Stimulated activated CD4-positive, alpha-beta T cell treated with anti-CD3 and anti-CD28 coated beads, Interleukin-4, amount 100 ng/mL, for 48 hours (primary cell): Measurements from ENCODE around the gene KCNG2.

ENCODE experiments used
- DNase-seq, 2 donors: peaks; one replicate each; pipeline ENCODE4 v3.0.0-alpha.2; 2020; ENCODE audit warnings: low read depth in 2 of 2

The KCNG2 gene

DNA sequence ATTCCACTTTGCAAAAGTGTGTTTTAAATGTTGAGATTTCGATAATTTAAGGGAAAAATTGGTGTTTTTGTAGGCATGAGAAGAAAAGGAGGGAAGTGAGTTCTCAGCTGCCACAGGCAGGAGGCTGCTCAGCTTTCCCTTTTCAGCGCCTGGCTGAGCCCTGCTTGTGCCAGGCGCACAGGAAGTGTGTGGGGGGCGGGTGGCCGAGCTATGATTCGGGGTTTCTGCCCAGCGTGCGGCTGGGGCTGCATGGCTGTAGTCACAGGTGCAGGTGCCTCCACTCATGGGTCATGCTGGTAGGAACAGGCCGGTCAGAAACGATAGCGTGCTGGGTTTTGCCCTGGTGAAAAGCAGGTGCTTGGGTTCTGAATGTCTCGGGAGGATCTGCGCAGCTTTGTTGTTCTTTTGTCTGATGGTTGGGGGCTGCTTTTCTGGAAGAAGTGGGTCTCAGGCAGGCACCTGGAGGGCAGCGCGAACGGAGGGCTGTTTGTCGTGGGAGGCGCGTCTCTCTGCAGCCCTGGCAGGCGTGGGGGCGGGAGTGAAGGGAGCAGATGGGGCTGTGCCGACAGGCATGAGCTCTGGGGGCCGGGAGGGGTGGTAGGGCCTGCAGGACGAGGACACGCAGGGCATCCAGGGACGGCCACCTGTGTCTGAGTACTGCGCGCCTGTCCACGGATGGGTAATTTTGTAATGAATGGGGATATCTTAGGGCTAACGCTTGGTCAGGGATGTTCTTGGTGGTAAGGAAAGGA is 2.1 kb downstream of the KCNG2 start:
- no peak for DNase-seq

DNA sequence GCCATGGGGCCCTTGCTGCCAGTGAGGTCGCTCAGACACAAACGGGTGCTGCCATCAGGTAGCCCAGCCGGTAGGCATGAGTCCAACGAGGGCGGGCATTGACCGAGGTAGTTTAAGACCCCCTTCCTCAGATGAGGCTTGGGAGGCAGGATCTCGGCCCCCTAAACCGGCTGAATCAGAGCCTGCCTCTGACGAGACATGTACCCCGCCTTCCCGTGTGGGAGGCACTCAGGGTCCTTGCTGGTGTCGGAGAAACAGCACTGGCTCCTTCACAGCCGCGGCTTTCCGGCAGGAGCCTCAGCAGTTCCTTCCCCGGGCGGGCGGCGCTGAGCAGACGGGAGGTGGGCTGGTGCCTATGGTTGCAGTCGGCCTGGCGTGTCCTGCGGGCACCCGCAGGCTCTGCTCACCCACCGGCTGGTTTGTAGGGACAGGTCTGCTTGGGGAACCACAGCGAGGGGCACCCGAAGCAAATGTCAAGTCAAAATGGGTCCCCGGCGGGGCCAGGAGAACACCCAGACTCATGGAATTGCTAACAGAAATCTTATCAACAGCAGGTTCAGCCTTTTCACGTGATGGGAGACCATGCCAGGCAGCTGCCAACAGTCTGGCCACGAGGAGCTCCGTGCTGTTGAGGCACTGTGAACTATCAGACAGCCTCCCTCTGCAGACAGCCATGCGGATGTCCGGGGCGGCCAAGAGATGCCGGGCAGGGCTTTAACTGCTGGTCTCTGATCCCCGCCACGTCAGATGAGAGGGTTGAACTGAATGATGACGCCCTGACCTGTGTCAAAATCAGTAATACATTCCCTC is 2.8 kb downstream of the KCNG2 start:
- no peak for DNase-seq

DNA sequence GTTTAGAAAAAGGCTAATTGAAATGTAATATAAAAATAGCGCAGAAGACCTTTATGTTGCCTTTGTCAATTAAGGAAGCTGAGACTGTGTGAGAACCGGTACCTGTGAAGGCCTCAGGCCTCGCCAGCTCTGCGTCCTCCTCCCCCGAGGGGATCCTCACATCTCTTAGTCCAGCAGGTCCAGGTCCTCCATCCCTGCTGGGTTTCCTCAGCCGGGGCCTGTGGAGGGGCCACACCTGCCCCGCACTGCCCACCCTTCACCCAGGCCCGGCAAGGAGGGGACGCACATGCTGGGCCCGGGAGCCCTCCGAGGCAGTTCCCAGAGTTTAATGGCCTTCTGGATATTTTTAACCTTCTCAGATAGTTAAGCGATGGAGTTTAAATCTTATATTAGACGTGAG is 3.5 kb downstream of the KCNG2 start:
- DNase-seq = no peak

DNA sequence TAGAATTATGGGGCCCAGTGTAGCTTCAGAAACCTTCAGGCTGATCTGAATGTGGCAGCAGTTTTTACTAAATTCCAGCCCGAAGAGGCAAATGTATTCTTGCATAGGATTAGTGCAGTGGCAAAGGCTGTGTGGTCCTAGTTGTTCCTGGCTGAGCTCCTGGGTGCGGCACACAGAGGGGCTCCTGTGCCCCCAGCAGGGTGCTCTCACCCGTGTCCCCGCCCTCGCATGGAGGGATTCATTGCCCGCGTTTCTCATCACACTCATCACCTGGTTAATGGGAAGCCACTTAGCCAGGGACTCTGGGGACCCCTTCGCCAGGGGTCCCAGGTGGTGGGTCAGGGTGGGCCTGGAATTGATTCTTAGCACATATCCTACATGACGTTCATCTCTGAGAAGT is 3.9 kb downstream of the KCNG2 start:
- no peak for DNase-seq

DNA sequence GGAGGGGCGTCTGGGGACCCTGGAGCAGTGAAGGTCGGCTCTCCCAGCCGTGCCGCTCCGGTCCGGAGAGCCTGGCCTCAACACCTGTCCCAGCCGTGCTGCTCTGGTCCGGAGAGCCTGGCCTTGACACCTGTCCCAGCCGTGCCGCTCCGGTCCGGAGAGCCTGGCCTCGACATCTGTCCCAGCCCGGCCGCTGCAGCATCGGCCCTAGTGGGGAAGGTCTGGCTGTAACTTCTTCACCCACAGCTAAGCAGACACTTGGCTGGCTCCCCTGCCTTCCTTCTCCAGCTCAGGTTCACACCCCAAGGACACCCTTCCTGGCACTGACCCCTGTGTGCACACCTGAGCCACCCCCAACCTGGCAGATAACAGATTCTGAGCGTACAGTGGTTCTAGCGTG is 4.6 kb downstream of the KCNG2 start:
- DNase-seq = no peak

DNA sequence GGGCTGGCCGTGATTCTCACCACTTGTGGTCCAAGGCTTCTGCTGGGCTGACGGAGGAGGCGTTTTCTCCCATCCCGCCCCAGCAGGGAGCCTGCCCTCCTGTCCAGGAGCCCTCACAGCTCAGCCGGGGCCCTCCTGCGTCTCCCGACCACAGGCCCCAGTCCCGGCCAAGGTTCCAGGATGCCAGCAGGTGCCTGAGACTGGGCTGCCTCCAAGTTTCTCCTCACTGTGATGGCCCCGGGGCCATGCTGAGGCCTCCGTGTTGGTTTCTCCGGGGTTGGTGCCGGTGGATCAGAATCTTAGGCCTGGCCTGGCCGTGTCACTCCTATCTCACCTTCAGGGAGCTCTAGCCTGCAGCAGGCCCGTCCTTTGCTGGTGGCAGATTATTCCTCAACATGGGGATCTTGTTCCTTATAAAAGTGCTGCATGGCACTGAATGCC is 5.9 kb downstream of the KCNG2 start:
- DNase-seq = no peak

DNA sequence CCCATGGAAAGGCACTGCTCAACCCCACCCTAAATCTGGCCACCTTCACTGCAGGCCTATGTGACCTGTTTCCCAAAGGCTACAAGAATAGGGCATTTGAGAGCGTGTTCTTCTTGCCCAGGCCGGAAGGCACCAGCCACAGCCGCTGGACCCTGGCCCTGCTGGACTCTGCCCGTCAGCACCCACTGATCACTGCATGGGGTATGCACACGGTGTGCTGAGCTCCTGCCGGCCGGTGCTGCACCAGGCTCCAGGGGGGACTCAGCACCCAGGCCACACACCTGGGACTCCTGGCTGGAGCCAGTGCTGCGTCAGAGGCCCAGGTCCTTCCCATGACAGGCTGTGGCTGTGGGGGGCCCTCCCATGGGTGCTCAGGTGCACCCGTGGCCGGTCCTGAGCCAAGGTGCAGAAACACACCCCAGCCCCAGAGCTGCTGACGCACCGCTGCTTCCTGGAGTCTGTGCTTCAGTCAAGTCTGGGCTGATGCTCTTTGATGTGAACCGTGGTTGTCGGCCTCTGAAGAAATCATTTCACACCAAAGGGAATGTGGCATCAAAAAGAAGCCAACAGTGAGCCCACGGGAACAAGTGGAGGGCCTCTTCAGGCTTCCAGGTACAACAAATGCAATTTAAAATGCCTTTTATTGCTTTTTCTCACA is 6.5 kb downstream of the KCNG2 start:
- DNase-seq = no peak

DNA sequence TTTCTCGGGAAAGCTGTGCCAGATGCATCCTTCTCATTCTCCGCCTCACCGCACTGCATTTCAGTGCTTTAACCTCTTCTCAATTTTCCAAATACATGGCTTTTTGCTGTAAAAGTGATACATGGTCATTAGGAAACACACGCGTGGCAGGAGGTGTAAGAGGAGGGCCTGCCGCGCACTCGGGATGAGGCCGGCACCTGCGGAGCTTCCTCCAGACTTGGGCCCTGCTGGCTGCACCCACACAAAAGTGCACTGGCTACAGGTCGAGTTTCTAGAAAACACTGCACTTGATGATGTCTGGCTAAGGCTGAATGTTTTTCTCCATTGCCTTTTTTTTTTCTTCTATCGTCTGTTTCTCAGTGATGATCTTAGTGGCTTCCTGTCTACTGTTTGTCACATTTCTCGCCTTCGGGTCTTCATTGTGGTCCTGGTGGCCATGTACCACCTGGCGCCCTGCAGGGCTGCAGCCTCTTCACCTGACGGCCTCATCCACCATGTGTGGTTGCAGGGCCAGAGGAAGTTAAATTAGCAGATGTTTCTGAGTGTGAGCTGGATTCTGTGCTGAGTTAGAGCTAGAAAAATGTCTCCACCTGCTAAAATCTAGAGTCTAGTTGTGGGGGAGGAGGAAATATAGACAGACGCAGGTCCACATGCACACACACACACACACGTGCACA is 7.6 kb downstream of the KCNG2 start:
- DNase-seq = no peak

DNA sequence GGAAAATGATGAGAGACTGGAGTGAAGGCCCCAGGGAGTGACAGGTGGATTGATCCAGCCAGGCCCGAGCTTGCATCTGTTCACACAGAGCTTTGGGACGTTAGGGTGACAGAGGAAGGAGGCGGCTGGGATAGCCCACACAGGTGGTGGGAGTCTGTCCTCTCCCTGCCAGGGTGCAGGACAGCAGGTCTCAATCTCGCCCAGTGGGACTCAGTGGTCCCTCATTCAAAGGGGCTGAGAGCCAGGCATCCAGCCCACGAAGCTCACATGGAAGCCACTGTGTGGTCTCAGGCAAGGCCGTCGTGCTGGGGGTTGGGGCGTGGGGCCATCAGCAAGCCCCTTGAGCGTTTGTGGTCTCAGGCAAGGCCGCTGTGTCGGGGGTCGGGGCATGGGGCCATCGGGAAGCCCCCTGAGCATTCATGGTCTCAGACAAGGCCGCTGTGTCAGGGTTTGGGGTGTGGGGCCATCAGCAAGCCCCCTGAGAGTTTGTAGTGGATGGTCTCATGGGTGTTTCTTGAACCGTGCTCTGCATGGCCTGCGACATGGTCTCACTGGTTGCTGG is 8.3 kb downstream of the KCNG2 start:
- DNase-seq = no peak

DNA sequence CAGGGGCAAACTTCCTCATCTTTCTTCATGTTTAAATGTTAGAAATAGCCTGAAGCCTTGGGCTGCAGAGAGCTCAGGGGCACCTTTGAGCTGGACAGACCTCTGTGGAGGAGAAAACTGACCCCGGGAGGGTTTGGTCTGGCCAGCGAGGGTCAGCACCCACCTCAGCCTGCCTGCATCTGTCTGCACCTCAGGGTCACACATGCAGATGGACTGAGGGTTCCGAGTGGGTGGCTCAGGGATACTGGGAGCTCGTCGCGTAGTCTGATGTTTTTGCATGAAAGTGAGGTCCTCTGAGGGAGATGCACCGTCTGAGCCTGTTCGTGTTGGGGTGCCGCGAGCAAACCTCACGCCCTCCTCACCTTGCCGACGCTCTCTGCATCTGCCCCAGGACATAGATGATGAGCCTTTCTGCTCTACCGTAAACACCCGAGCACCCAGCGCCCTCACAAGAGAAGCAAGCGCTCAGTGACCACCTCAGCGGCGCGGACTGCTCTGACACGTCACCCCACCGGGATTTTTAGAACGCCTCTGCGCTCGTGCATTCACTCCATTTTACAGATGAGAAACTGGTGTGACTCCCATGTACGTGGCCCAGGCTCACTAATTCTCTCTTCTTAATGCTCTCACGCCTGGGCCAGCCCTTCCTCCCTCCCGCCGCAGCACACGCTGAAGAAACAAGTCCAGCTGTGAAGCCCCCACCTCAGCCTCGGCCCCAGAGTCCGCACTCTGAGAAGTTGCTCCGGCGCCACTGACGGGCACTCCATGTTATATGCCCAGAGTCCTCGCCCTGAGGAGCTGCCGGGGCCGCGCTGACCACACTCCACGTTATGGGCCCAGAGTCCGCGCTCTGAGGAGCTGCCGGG is 9.5 kb downstream of the KCNG2 start:
- DNase-seq = no peak

DNA sequence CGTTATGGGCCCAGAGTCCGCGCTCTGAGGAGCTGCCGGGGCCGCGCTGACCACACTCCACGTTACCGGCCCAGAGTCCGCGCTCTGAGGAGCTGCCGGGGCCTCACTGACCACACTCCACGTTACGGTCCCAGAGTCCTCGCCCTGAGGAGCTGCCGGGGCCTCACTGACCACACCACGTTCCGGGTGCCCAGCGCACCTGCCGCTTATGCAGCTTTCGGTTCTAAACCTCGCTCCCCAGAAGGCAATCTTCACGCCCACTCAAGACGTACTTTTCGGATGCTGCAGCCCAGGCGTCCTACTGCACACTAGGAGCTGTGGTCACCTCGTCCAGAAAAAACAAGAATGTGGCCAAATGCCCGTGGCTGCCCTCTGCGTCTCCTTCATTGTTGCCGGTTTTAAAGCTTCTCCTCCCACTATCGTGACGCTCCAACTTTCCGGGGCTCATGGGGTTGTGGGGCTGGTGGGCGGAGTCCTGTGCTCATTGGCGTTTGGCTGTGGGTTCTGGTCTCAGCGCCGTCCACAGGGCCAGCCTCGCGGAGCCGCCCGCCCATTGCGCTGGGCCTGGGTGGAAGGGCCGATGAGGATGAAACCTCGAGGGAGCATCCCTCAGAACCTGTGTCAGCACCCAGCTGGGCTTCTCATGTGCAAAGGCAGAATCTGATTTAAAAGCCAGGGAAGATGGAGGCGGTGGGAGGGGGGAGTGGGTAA is 11.9 kb downstream of the KCNG2 start:
- no peak for DNase-seq

DNA sequence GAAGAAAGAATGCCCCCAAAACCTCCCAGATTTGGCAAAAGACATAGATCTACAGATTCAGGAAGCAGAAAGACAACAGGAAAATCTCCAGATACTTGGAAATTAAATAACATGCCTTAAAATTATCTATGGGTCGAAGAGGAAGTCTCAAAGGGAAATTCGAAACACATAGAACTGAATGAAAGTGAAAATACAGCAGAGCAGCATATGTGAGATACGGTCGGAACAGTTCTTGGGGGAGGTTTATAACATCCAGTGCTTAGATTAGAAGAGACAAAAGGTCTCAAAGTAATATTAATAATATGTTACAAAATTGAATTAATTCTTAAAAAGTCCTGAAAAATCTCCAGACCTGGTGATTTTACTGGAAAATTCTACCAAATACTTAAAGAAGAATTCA is 14.3 kb downstream of the KCNG2 start:
- DNase-seq = no peak

DNA sequence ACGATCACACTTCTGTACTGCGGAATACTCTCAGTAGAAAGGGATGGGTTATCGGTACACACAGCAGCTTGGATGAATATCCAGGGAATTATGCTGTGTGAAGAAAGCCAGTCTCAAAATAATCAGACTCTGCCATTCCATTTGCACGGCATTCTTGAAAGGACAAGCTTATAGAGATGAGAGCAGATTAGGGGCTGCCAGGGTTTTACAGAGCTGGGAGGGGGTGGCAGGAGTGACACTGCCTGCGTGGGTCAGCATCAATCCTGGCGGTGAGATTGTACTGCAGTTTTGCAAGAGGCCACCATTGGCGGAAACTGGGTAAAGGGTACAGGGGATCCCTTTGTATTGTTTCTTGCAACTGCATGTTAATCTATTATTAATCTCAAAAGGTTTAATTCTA is 16.6 kb downstream of the KCNG2 start:
- DNase-seq = no peak

DNA sequence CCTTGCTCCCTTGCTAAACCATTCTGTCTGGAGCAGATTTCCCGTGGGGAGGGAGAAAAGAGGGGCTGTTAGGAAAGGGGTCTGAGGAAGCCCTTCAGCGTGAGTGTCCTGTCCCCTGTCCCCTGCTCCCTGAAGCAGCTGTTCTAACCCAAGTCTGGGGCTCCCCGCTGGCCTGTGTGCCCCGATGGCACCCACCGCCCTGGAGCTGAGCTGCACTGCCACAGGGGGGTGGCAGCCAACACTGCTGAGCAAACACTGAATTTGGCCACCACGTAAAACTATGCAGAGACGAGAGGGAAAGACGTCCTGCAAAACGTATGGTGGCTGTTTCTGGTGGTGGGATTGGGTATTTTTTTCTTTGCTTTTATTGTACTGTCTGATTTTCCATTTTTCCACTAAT is 17.9 kb downstream of the KCNG2 start:
- no peak for DNase-seq

DNA sequence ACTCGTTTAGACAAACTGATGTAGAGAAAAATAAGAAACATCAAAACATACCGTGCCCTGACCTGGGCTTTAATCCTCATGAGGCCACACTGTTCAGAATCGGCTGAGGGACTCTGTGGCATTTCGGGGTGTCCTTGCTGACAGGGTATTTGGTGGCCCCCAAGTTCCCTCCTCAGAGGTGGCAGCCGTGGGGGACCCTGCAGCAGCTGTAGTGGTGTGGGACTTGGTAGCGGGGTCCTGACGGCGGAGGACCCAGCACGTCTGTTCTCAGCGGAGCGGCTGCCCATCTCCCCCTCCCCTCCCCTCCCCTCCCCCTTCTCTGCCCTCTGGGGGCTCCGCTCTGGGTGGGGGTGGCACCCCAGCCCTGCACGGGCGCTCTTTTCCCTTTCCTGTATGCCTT is 18.4 kb downstream of the KCNG2 start:
- DNase-seq = no peak

DNA sequence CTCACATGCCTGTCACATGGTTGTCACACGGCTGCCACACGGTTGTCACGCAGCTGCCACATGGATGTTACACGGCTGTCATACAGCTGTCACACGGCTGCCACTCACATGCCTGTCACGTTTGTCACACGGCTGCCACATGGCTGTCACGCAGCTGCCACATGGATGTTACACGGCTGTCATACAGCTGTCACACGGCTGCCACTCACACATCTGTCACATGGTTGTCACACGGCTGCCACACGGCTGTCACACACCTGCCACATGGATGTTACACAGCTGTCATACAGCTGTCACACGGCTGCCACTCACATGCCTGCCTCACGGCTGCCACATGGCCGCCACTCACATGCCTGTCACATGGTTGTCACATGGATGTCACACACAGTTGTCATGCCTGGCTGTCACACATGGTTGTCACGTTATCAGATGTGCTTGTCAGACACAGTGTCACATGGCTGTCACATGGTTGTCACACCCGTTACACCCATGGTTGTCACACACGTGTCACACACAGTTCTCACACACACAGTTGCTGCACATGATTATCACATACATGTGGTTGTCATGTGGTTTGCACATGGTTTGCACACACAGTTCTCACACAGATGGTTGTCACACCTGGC is 19.4 kb downstream of the KCNG2 start:
- no peak for DNase-seq

DNA sequence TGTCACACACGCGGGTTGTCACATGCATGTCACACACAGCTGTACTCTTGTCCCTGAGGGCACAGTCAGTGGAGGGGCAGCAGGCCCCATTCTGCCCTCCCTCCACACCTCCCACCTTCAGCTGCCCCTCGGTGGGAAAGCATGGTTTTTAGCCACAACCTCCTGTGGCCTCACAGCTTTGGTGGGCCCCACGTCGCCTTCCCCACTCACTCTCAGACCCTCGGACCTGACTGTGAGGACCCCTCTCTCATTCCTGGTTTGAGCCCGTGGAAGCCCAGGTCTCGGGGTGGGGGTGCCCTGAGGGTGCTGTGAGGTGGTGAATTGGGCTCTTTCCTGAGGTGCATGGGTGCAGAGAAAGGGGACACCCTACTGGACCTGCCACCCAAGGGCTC is 19.9 kb downstream of the KCNG2 start:
- DNase-seq = no peak

DNA sequence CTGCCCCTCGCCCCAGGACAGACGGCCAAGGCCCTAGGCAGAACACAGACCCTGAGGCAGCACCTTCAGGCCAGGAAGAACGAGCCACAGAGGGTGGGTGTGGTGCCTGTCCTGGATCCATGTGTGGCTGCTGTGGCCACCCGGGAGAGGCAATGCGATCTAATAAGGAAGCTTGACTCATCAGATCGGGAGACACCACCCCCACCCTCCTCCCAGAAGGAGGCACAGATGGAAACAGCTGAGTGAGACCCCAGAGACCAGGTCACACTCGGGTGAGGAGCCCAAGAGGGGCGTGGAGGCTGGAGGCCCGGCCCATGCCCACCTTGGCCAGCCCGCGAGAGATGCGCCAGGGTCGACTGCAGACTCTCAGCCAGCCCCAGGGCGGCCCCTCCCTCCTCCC is 20.3 kb downstream of the KCNG2 start:
- no peak for DNase-seq

DNA sequence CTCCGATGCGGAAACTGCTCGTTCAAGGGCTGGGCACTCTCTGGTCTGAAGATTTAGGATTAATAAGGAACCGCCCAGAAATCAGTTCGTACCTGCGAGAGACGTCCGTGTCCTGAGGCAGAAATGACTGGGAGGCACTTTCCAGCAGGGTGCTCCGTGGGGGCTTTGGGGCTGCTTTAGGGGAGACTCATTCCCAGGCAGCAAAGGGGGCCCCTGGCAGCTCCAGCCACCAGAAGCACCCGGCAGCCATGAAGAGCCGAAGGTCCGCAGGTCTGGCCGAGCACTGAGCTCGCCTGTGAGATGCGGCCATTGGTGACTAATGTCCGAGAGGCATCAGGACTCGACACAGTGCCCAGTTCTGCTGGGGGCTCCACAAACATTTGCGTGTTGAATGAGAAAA is 20.9 kb downstream of the KCNG2 start:
- no peak for DNase-seq
